IMR-90 (cell line): ENCODE data around the gene RER1.

ENCODE experiments used
- CEBPB ChIP-seq: IDR thresholded peaks from 2 replicates; pipeline ENCODE4 v1.6.1; 2012; ENCODE audit warnings: low read depth, low read length, improper control_type of control experiment
- CHD1 ChIP-seq: IDR thresholded peaks from 2 replicates; pipeline ENCODE4 v1.6.1; 2012; ENCODE audit warnings: low read depth, low read length, improper control_type of control experiment
- MAFK ChIP-seq: IDR thresholded peaks from 2 replicates; pipeline ENCODE4 v1.6.1; 2012; ENCODE audit warnings: low read depth, low read length, improper control_type of control experiment
- POLR2A ChIP-seq: IDR thresholded peaks from 2 replicates; pipeline ENCODE4 v1.6.1; 2012; ENCODE audit warnings: mild to moderate bottlenecking, low read depth, low read length
- RCOR1 ChIP-seq: IDR thresholded peaks from 2 replicates; pipeline ENCODE4 v1.6.1; 2012; ENCODE audit warnings: mild to moderate bottlenecking, low read length, improper control_type of control experiment; ENCODE audit not compliant: insufficient replicate concordance
- RFX5 ChIP-seq: IDR thresholded peaks from 2 replicates; pipeline ENCODE4 v1.8.0; 2012; ENCODE audit warnings: low read depth, mild to moderate bottlenecking, low read length, moderate library complexity
- TF ChIP-seq, protein P1 (sequence below): conservative IDR thresholded peaks from 2 replicates; pipeline ENCODE4 v1.5.1; 2012; ENCODE audit warnings: mild to moderate bottlenecking, low read depth, low read length, improper control_type of control experiment
- TF ChIP-seq, protein P2 (sequence below): fragments of 150-350 bp; IDR thresholded peaks from 2 replicates; pipeline ENCODE4 v1.6.1; 2017; ENCODE audit warnings: mild to moderate bottlenecking, antibody characterized with exemption, low read length, low read depth

DNA sequence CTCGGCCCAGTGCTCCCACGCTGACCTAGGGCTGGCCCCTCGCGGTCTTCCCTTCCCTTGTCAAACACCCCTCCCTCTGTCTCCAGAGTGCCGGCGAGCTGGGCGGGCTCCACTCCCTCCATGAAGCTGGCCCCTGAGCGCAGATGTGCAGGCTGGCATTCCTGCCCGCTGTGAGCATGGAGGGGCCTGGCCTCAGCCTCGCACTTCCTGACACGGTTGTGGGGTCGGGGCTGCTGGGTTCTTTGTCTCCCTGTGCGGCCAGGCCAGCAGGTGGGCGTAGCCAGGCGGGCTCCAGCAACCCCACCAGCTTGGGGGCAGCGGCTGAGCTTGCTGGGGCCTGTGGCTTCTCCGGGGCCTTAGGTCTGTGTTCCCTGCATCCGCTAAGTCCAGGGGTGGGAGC, 34.9 kb downstream of the RER1 start:
- TF ChIP-seq, protein P1, sequence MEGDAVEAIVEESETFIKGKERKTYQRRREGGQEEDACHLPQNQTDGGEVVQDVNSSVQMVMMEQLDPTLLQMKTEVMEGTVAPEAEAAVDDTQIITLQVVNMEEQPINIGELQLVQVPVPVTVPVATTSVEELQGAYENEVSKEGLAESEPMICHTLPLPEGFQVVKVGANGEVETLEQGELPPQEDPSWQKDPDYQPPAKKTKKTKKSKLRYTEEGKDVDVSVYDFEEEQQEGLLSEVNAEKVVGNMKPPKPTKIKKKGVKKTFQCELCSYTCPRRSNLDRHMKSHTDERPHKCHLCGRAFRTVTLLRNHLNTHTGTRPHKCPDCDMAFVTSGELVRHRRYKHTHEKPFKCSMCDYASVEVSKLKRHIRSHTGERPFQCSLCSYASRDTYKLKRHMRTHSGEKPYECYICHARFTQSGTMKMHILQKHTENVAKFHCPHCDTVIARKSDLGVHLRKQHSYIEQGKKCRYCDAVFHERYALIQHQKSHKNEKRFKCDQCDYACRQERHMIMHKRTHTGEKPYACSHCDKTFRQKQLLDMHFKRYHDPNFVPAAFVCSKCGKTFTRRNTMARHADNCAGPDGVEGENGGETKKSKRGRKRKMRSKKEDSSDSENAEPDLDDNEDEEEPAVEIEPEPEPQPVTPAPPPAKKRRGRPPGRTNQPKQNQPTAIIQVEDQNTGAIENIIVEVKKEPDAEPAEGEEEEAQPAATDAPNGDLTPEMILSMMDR, result no peak
- TF ChIP-seq RCOR1, result no peak
- TF ChIP-seq RFX5, result no peak
- TF ChIP-seq, protein P2, sequence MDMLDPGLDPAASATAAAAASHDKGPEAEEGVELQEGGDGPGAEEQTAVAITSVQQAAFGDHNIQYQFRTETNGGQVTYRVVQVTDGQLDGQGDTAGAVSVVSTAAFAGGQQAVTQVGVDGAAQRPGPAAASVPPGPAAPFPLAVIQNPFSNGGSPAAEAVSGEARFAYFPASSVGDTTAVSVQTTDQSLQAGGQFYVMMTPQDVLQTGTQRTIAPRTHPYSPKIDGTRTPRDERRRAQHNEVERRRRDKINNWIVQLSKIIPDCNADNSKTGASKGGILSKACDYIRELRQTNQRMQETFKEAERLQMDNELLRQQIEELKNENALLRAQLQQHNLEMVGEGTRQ, result no peak
- no peak for TF ChIP-seq MAFK
- TF ChIP-seq CHD1, result no peak
- no peak for TF ChIP-seq POLR2A
- TF ChIP-seq CEBPB, result no peak
